ENCODE measurements around the gene ARHGEF6.

Gene ARHGEF6

GRCh38 chrX:136684120-136684519 lies 96.6 kb downstream of the ARHGEF6 start:
- no peaks in the 10 kb centered on the region for H3F3A ChIP-seq (ENCODE audit: low read depth)
- no peak overlapping the region for H2AFZ ChIP-seq (ENCODE audit: low read length)
- H3K9ac ChIP-seq (ENCODE audit: low read depth, low read length, poor library complexity, severe bottlenecking): no peak overlapping the region
- no peaks in the 10 kb centered on the region for H3K27me3 ChIP-seq (ENCODE audit: insufficient read depth, low read length, poor library complexity, severe bottlenecking)
- H3K9me2 ChIP-seq (replicated peaks; ENCODE audit: low read depth, low read length): no peaks in the 10 kb centered on the region
- TF ChIP-seq CTCF (conservative IDR thresholded peaks at IDR 0.05; ENCODE audit: low read length) (no peak), EZH2phosphoT487 (IDR thresholded peaks at IDR 0.05; ENCODE audit: borderline replicate concordance) (no peak)
- H3K4me3 ChIP-seq (ENCODE audit: low read length, poor library complexity, severe bottlenecking): no peak overlapping the region
- no peaks in the 10 kb centered on the region for H3K79me2 ChIP-seq (ENCODE audit: insufficient read depth, low read length)
- H3K4me2 ChIP-seq (ENCODE audit: low read depth, low read length, poor library complexity, severe bottlenecking): no peak overlapping the region
- peaks cover 7% of the 10 kb centered on the region for H3K4me1 ChIP-seq (ENCODE audit: insufficient read depth, low read length, poor library complexity, severe bottlenecking)
- no peaks in the 10 kb centered on the region for H4K20me1 ChIP-seq (ENCODE audit: insufficient read depth, low read length, poor library complexity, severe bottlenecking)
- H3K36me3 ChIP-seq (ENCODE audit: insufficient read depth, low read length): peaks cover 57% of the 10 kb centered on the region; the same call in 1 of the 2 replicates
- H3K9me3 ChIP-seq (ENCODE audit: insufficient read depth, low read depth, low read length): no peaks in the 10 kb centered on the region

DNA sequence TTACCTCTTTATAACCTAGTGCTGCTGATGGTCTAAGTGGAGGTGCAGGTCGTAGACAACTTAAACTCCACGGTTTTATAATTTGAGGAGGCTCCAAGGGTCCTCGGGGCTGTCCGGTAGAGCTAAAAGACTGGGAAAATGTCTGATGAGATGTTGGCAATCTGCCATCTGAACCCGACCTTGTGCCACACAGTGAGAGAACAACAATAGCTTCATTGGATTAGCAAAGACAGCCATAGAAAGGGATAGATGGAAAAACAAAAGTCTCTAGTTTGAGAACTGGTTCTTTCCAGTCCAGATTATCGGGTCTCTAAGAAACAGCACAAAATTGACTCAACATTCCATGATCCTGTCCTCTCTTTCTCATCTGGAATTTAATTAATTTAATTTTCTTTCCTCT lies 101.2 kb downstream of the ARHGEF6 start:
- H3K4me2 ChIP-seq (ENCODE audit: low read depth, low read length, poor library complexity, severe bottlenecking): no peak overlapping the region
- no peaks in the 10 kb centered on the region for H3K9me3 ChIP-seq (ENCODE audit: insufficient read depth, low read depth, low read length)
- peaks cover 37% of the 10 kb centered on the region; the same call in 1 of the 2 replicates for H3K36me3 ChIP-seq (ENCODE audit: insufficient read depth, low read length)
- no peak overlapping the region for H3K9ac ChIP-seq (ENCODE audit: low read depth, low read length, poor library complexity, severe bottlenecking)
- H3K27me3 ChIP-seq (ENCODE audit: insufficient read depth, low read length, poor library complexity, severe bottlenecking): no peaks in the 10 kb centered on the region
- no peaks in the 10 kb centered on the region; the same call in 1 of the 2 replicates for H3F3A ChIP-seq (ENCODE audit: low read depth)
- H3K9me2 ChIP-seq (replicated peaks; ENCODE audit: low read depth, low read length): no peaks in the 10 kb centered on the region
- H4K20me1 ChIP-seq (ENCODE audit: insufficient read depth, low read length, poor library complexity, severe bottlenecking): no peaks in the 10 kb centered on the region
- TF ChIP-seq EZH2phosphoT487 (IDR thresholded peaks at IDR 0.05; ENCODE audit: borderline replicate concordance): no peak
- TF ChIP-seq CTCF (conservative IDR thresholded peaks at IDR 0.05; ENCODE audit: low read length): no peak
- peaks cover 5% of the 10 kb centered on the region for H3K4me1 ChIP-seq (ENCODE audit: insufficient read depth, low read length, poor library complexity, severe bottlenecking)
- H3K79me2 ChIP-seq (ENCODE audit: insufficient read depth, low read length): no peaks in the 10 kb centered on the region
- H2AFZ ChIP-seq (ENCODE audit: low read length): no peak overlapping the region
- H3K4me3 ChIP-seq (ENCODE audit: low read length, poor library complexity, severe bottlenecking): no peak overlapping the region

DNA sequence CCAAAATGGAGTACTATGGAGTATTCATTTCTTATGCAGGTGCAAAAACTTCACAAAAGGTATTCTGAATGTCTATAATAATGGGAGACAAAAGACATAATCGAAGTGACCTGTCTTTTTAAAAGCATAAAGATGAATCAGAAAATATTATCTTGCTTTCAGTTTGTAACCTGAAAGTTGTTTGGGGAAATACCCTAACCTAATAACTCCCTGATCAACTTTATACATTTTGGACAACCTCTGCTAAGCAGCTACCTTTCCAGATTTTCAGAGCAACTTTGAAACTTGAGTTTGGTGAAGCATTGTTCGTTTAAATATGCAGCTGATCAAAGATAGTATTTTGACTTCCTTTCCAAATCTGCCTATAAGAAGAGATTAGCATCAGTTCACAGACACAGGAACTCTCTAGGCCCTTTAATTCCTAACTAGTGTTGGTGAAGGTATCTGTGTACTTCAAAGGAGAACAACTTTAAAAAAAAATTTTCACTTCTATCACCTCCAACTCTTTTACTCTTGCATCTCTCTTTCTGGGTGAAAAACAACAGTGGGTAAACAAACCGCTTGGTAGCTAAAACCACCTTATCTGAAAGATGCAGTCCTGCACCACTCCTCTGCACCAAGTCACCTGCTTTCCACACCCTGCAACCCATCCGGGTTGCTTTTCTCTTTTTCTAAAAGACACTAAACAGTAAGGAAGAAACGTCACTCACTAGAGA lies 106.3 kb downstream of the ARHGEF6 start:
- H3K9me3 ChIP-seq (ENCODE audit: insufficient read depth, low read depth, low read length): no peaks in the 10 kb centered on the region
- H3K4me3 ChIP-seq (ENCODE audit: low read length, poor library complexity, severe bottlenecking): no peak overlapping the region
- no peaks in the 10 kb centered on the region for H3K79me2 ChIP-seq (ENCODE audit: insufficient read depth, low read length)
- H3F3A ChIP-seq (ENCODE audit: low read depth): no peaks in the 10 kb centered on the region; the same call in 1 of the 2 replicates
- H2AFZ ChIP-seq (ENCODE audit: low read length): no peak overlapping the region
- H3K4me2 ChIP-seq (ENCODE audit: low read depth, low read length, poor library complexity, severe bottlenecking): no peak overlapping the region
- H3K27me3 ChIP-seq (ENCODE audit: insufficient read depth, low read length, poor library complexity, severe bottlenecking): no peaks in the 10 kb centered on the region
- H3K36me3 ChIP-seq (ENCODE audit: insufficient read depth, low read length): peaks cover 28% of the 10 kb centered on the region
- no peak overlapping the region for H3K9ac ChIP-seq (ENCODE audit: low read depth, low read length, poor library complexity, severe bottlenecking)
- TF ChIP-seq CTCF (conservative IDR thresholded peaks at IDR 0.05; ENCODE audit: low read length) (no peak), EZH2phosphoT487 (IDR thresholded peaks at IDR 0.05; ENCODE audit: borderline replicate concordance) (no peak)
- no peaks in the 10 kb centered on the region for H4K20me1 ChIP-seq (ENCODE audit: insufficient read depth, low read length, poor library complexity, severe bottlenecking)
- H3K9me2 ChIP-seq (replicated peaks; ENCODE audit: low read depth, low read length): no peaks in the 10 kb centered on the region
- H3K4me1 ChIP-seq (ENCODE audit: insufficient read depth, low read length, poor library complexity, severe bottlenecking): peaks cover 6% of the 10 kb centered on the region

Data from Loucy (cell line).